HepG2 (cell line): ENCODE data around the gene PIK3CD. TPM values are rescaled to one million over a fixed set of nuclear protein-coding genes. Genes with fewer than 3 reads are reported as not detected.

ENCODE experiments used
- ATM ChIP-seq: fragments of 450-650 bp; IDR thresholded peaks from 2 replicates; pipeline ENCODE4 v1.7.1; 2017; ENCODE audit warnings: mild to moderate bottlenecking, borderline replicate concordance
- BHLHE40 ChIP-seq: IDR thresholded peaks from 2 replicates; pipeline ENCODE4 v1.6.1; 2011; ENCODE audit warnings: low read length, improper control_type of control experiment
- ETV6 ChIP-seq: sonication (generic); formaldehyde crosslinking; conservative IDR thresholded peaks from 2 replicates; pipeline ENCODE4 v1.4.0; 2020; ENCODE audit warnings: missing genetic modification reagents
- HIVEP1 ChIP-seq: sonication (generic); formaldehyde crosslinking; IDR thresholded peaks from 2 replicates; pipeline ENCODE4 v1.4.0; 2020; ENCODE audit warnings: mild to moderate bottlenecking, missing genetic modification reagents
- HOXA3 ChIP-seq: sonication (generic); formaldehyde crosslinking; IDR thresholded peaks from 2 replicates; pipeline ENCODE4 v1.5.0; 2020; ENCODE audit warnings: missing genetic modification reagents
- NONO ChIP-seq, 2 experiments: fragments of 450-650 bp in 1 of 2; sonication (generic) in 1 of 2; formaldehyde crosslinking in 1 of 2; IDR thresholded peaks in 1 of 2; conservative IDR thresholded peaks in 1 of 2; 2 replicates each; pipeline versions ENCODE4 v1.6.1 to v1.8.0; 2017 to 2022; ENCODE audit warnings: mild to moderate bottlenecking in 1 of 2, missing genetic modification reagents in 1 of 2, moderate library complexity in 1 of 2
- RBM22 ChIP-seq: fragments of 200-400 bp; formaldehyde crosslinking; optimal IDR thresholded peaks from 2 replicates; pipeline ENCODE3; 2017; ENCODE audit warnings: mild to moderate bottlenecking, low read length, moderate library complexity
- RELA ChIP-seq: sonication (generic); formaldehyde crosslinking; IDR thresholded peaks from 2 replicates; pipeline ENCODE4 v1.4.0; 2020; ENCODE audit warnings: missing genetic modification reagents
- RFX1 ChIP-seq: fragments of 450-650 bp; IDR thresholded peaks from 2 replicates; pipeline ENCODE4 v1.6.1; 2017
- SCMH1 ChIP-seq: sonication (generic); formaldehyde crosslinking; IDR thresholded peaks from 2 replicates; pipeline ENCODE4 v1.9.0; 2021; ENCODE audit warnings: missing genetic modification reagents, mild to moderate bottlenecking, borderline replicate concordance
- ZNF335 ChIP-seq: sonication (generic); formaldehyde crosslinking; IDR thresholded peaks from 2 replicates; pipeline ENCODE4 v1.4.0; 2020; ENCODE audit warnings: missing genetic modification reagents
- ZNF468 ChIP-seq: sonication (generic); formaldehyde crosslinking; IDR thresholded peaks from 2 replicates; pipeline ENCODE4 v1.8.0; 2022; ENCODE audit warnings: mild to moderate bottlenecking, moderate library complexity, missing genetic modification reagents
- polyA plus RNA-seq, 8 experiments: library from polyadenylated mRNA; depleted of rRNA in 3 of 8; stranded (reverse) in 7 of 8; unstranded in 1 of 8; fragments of >200 nt; fragmentation: Illumina TruSeq in 4 of 8; extraction: Trizol in 4 of 8; gene quantifications; 2 replicates each; pipeline versions ENCODE4 v1.2.1 to v1.2.3, GENCODE V29; 2011 to 2016; ENCODE audit warnings: low read depth in 4 of 8, missing spikeins in 1 of 8, mixed read lengths in 1 of 8; ENCODE audit not compliant: insufficient read depth in 1 of 8
- total RNA-seq, 5 experiments: library from RNA; depleted of rRNA; stranded (reverse); fragments of >200 nt; fragmentation: Illumina TruSeq; extraction: Trizol; gene quantifications; 2 replicates each; pipeline ENCODE4 v1.2.3, GENCODE V29; 2016; ENCODE audit warnings: low read depth in 1 of 5
- TF ChIP-seq, protein P1 (sequence below): sonication (generic); formaldehyde crosslinking; IDR thresholded peaks from 2 replicates; pipeline ENCODE4 v1.4.0; 2020; ENCODE audit warnings: missing genetic modification reagents, borderline replicate concordance
- TF ChIP-seq, protein P2 (sequence below): sonication (generic); formaldehyde crosslinking; IDR thresholded peaks from 2 replicates; pipeline ENCODE4 v1.4.0; 2020; ENCODE audit warnings: missing genetic modification reagents, borderline replicate concordance
- TF ChIP-seq, protein P3 (sequence below): IDR thresholded peaks from 2 replicates; pipeline ENCODE4 v1.6.1; 2016; ENCODE audit warnings: missing compliant biosample characterization, missing genetic modification reagents, borderline replicate concordance
- TF ChIP-seq, protein P4 (sequence below): fragments of 450-650 bp; IDR thresholded peaks from 2 replicates; pipeline ENCODE4 v1.6.1; 2017; ENCODE audit warnings: mild to moderate bottlenecking
- TF ChIP-seq, protein P5 (sequence below): sonication (generic); formaldehyde crosslinking; IDR thresholded peaks from 2 replicates; pipeline ENCODE4 v1.8.1; 2022; ENCODE audit warnings: low read depth, mild to moderate bottlenecking, missing genetic modification reagents

PIK3CD gene
- total and polyA plus RNA-seq, 2 of the 13 experiments (the other 11 are each of a cell fraction or from before 2014, with no cell fraction given): 7.1 to 10.0 TPM

DNA sequence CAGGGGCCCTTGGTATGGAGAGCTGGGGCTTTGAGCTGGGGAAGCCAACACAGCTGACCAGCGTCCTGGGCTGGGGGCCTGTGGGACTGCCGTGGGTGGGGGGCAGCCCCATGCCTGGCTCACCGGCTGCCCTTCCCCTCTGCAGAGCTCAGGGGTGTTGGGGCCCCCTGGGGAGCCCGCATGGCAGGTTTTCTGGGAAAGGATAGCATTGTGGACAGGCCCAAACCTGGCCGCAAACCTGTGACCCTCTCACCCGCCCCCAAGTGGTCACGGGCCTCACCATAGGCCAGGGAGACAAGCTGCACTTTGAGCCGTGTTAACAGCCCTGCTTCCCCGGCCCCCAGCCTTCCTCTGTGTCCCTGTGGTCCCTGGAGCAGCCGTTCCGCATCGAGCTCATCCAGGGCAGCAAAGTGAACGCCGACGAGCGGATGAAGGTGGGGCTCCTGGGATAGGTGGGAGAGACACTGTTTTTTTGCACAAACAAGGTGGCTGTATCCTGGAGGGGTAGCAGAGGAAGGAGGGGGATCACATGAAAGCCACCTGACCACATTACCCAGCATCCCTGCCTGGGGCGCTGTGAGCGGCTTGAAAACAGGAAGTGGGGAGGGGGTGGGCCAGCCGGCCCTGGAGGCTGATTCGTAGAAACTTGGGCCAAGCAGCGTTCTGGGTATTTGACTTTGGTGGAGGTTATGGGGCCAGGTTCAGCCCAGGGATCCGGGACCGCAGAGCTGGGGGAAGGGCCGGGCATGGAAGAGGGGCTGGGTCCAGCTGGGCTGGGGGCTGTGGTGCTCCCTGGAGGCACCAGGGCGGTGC is 65.9 kb downstream of the PIK3CD start (continued):
- TF ChIP-seq, protein P1, sequence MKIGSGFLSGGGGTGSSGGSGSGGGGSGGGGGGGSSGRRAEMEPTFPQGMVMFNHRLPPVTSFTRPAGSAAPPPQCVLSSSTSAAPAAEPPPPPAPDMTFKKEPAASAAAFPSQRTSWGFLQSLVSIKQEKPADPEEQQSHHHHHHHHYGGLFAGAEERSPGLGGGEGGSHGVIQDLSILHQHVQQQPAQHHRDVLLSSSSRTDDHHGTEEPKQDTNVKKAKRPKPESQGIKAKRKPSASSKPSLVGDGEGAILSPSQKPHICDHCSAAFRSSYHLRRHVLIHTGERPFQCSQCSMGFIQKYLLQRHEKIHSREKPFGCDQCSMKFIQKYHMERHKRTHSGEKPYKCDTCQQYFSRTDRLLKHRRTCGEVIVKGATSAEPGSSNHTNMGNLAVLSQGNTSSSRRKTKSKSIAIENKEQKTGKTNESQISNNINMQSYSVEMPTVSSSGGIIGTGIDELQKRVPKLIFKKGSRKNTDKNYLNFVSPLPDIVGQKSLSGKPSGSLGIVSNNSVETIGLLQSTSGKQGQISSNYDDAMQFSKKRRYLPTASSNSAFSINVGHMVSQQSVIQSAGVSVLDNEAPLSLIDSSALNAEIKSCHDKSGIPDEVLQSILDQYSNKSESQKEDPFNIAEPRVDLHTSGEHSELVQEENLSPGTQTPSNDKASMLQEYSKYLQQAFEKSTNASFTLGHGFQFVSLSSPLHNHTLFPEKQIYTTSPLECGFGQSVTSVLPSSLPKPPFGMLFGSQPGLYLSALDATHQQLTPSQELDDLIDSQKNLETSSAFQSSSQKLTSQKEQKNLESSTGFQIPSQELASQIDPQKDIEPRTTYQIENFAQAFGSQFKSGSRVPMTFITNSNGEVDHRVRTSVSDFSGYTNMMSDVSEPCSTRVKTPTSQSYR (CRISPR knock-in tag): peak; percentile 81
- no peak for TF ChIP-seq ZNF468 (CRISPR knock-in tag)
- no peak for TF ChIP-seq RBM22
- TF ChIP-seq, protein P2, sequence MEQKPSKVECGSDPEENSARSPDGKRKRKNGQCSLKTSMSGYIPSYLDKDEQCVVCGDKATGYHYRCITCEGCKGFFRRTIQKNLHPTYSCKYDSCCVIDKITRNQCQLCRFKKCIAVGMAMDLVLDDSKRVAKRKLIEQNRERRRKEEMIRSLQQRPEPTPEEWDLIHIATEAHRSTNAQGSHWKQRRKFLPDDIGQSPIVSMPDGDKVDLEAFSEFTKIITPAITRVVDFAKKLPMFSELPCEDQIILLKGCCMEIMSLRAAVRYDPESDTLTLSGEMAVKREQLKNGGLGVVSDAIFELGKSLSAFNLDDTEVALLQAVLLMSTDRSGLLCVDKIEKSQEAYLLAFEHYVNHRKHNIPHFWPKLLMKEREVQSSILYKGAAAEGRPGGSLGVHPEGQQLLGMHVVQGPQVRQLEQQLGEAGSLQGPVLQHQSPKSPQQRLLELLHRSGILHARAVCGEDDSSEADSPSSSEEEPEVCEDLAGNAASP (CRISPR knock-in tag): peak; percentile 24; the same call in 1 of the 2 replicates
- no peak for TF ChIP-seq ZNF335
- no peak for TF ChIP-seq NONO (IDR thresholded peaks at IDR 0.05)
- no peak; the same call in 1 of the 2 replicates for TF ChIP-seq NONO (CRISPR knock-in tag; conservative IDR thresholded peaks at IDR 0.05)
- TF ChIP-seq, protein P3, sequence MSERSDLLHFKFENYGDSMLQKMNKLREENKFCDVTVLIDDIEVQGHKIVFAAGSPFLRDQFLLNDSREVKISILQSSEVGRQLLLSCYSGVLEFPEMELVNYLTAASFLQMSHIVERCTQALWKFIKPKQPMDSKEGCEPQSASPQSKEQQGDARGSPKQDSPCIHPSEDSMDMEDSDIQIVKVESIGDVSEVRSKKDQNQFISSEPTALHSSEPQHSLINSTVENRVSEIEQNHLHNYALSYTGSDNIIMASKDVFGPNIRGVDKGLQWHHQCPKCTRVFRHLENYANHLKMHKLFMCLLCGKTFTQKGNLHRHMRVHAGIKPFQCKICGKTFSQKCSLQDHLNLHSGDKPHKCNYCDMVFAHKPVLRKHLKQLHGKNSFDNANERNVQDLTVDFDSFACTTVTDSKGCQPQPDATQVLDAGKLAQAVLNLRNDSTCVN (CRISPR knock-in tag): no peak
- no peak; the same call in 1 of the 2 replicates for TF ChIP-seq RELA (CRISPR knock-in tag)
- TF ChIP-seq RFX1: no peak
- peak; percentile 60 for TF ChIP-seq HOXA3 (CRISPR knock-in tag)
- peak; percentile 38; the same call in 1 of the 2 replicates for TF ChIP-seq BHLHE40
- TF ChIP-seq, protein P4, sequence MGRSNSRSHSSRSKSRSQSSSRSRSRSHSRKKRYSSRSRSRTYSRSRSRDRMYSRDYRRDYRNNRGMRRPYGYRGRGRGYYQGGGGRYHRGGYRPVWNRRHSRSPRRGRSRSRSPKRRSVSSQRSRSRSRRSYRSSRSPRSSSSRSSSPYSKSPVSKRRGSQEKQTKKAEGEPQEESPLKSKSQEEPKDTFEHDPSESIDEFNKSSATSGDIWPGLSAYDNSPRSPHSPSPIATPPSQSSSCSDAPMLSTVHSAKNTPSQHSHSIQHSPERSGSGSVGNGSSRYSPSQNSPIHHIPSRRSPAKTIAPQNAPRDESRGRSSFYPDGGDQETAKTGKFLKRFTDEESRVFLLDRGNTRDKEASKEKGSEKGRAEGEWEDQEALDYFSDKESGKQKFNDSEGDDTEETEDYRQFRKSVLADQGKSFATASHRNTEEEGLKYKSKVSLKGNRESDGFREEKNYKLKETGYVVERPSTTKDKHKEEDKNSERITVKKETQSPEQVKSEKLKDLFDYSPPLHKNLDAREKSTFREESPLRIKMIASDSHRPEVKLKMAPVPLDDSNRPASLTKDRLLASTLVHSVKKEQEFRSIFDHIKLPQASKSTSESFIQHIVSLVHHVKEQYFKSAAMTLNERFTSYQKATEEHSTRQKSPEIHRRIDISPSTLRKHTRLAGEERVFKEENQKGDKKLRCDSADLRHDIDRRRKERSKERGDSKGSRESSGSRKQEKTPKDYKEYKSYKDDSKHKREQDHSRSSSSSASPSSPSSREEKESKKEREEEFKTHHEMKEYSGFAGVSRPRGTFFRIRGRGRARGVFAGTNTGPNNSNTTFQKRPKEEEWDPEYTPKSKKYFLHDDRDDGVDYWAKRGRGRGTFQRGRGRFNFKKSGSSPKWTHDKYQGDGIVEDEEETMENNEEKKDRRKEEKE: no peak
- no peak for TF ChIP-seq SCMH1 (CRISPR knock-in tag)
- TF ChIP-seq, protein P5, sequence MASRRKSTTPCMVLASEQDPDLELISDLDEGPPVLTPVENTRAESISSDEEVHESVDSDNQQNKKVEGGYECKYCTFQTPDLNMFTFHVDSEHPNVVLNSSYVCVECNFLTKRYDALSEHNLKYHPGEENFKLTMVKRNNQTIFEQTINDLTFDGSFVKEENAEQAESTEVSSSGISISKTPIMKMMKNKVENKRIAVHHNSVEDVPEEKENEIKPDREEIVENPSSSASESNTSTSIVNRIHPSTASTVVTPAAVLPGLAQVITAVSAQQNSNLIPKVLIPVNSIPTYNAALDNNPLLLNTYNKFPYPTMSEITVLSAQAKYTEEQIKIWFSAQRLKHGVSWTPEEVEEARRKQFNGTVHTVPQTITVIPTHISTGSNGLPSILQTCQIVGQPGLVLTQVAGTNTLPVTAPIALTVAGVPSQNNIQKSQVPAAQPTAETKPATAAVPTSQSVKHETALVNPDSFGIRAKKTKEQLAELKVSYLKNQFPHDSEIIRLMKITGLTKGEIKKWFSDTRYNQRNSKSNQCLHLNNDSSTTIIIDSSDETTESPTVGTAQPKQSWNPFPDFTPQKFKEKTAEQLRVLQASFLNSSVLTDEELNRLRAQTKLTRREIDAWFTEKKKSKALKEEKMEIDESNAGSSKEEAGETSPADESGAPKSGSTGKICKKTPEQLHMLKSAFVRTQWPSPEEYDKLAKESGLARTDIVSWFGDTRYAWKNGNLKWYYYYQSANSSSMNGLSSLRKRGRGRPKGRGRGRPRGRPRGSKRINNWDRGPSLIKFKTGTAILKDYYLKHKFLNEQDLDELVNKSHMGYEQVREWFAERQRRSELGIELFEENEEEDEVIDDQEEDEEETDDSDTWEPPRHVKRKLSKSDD (CRISPR knock-in tag): no peak
- peak; percentile 23; the same call in 1 of the 2 replicates for TF ChIP-seq HIVEP1
- no peak for TF ChIP-seq ETV6 (CRISPR knock-in tag)
- TF ChIP-seq ATM: no peak
